D721Med (cell line): ENCODE results near the gene LDAF1.
"Not testable (repeated sequence)": the region's sequence is repeated elsewhere in the genome, so short reads cannot be mapped to it uniquely, and the experiment has no call there.

ENCODE experiments used
- DNase-seq: peaks from one replicate; pipeline ENCODE4 v3.0.0; 2011; ENCODE audit warnings: low spot score; ENCODE audit not compliant: insufficient read length
- FAIRE-seq: peaks from 2 replicates; lab custom pipeline; 2011; peaks lifted over from hg19 to GRCh38; lab: Jason Lieb, UNC
- CTCF ChIP-seq: IDR thresholded peaks from 2 replicates; pipeline ENCODE4 v1.5.1; 2012; ENCODE audit warnings: mild to moderate bottlenecking, control low read depth; ENCODE audit not compliant: insufficient read depth; ENCODE audit errors: missing control alignments

LDAF1 gene

GRCh38 chr16:21164521-21165168 is 6.2 kb downstream of the LDAF1 start:
- FAIRE-seq (no peak), DNase-seq (no peak)
- TF ChIP-seq CTCF, result no peak

- DNase-seq (no peak), FAIRE-seq (no peak)
- TF ChIP-seq CTCF, result no peak
Measured at GRCh38 chr16:21166561-21166961, 8.1 kb downstream of the LDAF1 start.

GRCh38 chr16:21167360-21167759 is 8.9 kb downstream of the LDAF1 start:
- FAIRE-seq (no peak), DNase-seq (no peak)
- no peak for TF ChIP-seq CTCF

- no peak for DNase-seq
- FAIRE-seq, result no peak
- TF ChIP-seq CTCF, result no peak
Measured at GRCh38 chr16:21167929-21168602, 9.6 kb downstream of the LDAF1 start.

GRCh38 chr16:21169249-21169981 is 10.9 kb downstream of the LDAF1 start:
- no peak for TF ChIP-seq CTCF
- FAIRE-seq (no peak), DNase-seq (no peak)

GRCh38 chr16:21170116-21170515 is 11.6 kb downstream of the LDAF1 start:
- not testable (repeated sequence) for FAIRE-seq, DNase-seq

- no peak for TF ChIP-seq CTCF
- FAIRE-seq (no peak), DNase-seq (no peak)
Measured at GRCh38 chr16:21172650-21173049, 14.2 kb downstream of the LDAF1 start.
